Epithelial cell of esophagus (primary cell): Measurements from ENCODE around the gene SIRT6.
"Not testable (repeated sequence)": the region's sequence is repeated elsewhere in the genome, so short reads cannot be mapped to it uniquely, and the experiment has no call there.

Source experiments
- DNase-seq: peaks from one replicate; pipeline ENCODE4 v3.0.0; 2010; ENCODE audit warnings: low read depth
- H3K4me3 ChIP-seq: 2 replicates; pipeline ENCODE4 v1.5.1; 2011; ENCODE audit warnings: mild to moderate bottlenecking, low read length, control low read depth
- TF ChIP-seq, protein P1 (sequence below): IDR thresholded peaks from 2 replicates; pipeline ENCODE4 v1.5.1; 2011; ENCODE audit warnings: low read depth, mild to moderate bottlenecking, low read length, control low read depth, inconsistent platforms; ENCODE audit not compliant: insufficient read depth; ENCODE audit errors: missing control alignments

SIRT6 gene

DNA sequence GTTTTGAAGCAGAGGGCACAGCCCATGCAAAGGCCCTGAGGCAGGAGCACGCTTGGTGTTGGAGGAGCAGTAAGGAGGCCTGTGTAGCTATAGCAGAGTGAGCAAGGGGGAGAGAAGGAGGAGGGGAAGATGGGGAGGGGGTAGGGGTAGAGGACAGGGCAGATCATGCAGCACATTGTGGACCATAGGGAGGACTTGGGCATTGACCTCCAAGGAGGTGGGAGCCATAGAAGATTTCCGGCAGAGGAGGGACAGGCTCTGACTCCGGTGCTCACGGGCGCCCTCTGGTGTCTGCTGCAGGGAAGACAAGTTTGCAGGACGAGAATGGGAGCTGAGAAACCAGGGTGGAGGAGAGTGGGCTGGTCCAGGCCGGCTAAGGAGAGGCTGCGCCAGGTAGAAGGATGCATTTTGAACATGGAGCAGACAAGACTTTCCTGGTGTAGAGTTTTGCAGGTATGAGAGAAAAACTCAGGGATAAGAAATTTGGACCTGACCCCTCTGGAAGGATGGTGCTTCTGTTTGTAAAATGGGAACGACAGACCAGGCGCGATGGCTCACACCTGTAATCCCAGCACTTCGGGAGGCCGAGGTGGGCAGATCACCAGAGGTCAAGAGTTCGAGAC is 42.6 kb downstream of the SIRT6 start:
- DNase-seq = peak; percentile 72
- TF ChIP-seq, protein P1, sequence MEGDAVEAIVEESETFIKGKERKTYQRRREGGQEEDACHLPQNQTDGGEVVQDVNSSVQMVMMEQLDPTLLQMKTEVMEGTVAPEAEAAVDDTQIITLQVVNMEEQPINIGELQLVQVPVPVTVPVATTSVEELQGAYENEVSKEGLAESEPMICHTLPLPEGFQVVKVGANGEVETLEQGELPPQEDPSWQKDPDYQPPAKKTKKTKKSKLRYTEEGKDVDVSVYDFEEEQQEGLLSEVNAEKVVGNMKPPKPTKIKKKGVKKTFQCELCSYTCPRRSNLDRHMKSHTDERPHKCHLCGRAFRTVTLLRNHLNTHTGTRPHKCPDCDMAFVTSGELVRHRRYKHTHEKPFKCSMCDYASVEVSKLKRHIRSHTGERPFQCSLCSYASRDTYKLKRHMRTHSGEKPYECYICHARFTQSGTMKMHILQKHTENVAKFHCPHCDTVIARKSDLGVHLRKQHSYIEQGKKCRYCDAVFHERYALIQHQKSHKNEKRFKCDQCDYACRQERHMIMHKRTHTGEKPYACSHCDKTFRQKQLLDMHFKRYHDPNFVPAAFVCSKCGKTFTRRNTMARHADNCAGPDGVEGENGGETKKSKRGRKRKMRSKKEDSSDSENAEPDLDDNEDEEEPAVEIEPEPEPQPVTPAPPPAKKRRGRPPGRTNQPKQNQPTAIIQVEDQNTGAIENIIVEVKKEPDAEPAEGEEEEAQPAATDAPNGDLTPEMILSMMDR = peak; percentile 87
- no peak overlapping the region for H3K4me3 ChIP-seq

DNA sequence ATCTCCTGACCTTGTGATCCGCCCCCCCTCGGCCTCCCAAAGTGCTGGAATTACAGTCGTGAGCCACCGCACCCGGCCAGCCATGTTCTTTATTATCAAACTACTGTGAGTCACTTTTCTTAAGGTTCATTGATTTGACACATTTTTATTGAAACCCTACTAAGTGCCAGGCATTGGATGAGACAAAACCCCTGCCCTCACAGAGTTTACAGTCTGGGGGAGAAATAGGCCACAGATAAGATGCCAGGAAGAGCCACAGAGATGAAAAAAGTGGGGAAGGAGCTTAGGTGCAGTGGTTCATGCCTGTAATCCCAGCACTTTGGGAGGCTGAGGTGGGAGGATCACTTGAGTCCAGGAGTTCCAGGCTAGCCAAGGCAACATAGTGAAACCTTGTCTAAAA is 43.9 kb downstream of the SIRT6 start:
- TF ChIP-seq, protein P1 = no peak
- DNase-seq = no peak
- H3K4me3 ChIP-seq = no peak overlapping the region

DNA sequence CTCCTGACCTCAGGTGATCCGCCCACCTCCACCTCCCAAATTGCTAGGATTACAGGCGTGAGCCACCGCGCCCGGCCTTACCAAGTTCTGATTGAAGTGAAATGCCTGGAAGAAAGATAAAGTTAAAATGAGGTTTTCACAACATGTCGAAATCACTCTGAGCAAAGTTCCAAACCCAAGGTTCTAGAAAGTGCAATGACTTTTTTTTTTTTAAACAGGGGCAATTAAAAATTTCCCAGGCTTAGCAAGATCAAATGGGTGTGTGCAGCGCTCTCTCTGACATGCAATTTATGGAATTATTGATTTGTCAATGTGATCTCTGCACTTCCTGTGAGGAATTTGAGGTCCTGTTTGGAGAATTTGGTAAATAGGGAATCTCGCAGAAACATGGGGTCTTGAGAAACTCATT is 45.7 kb downstream of the SIRT6 start:
- TF ChIP-seq, protein P1 = no peak
- no peak overlapping the region for H3K4me3 ChIP-seq
- DNase-seq = no peak

DNA sequence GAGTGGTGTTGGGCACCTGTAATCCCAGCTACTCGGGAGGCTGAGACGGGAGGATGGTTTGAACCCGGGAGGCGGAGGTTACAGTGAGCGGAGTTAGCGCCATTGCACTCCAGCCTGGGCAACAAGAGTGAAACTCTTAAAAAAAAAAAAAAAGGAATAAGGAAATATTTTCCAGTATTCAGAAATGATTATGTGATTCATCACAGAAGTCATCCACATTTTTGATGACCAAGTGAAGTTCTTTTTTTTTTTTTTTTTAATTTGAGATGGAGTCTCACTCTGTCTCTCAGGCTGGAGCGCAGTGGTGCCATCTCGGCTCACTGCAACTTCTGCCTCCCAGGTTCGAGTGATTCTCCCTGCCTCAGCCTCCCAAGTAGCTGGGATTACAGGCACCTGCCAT is 47.0 kb downstream of the SIRT6 start:
- not testable (repeated sequence) for H3K4me3 ChIP-seq, DNase-seq

DNA sequence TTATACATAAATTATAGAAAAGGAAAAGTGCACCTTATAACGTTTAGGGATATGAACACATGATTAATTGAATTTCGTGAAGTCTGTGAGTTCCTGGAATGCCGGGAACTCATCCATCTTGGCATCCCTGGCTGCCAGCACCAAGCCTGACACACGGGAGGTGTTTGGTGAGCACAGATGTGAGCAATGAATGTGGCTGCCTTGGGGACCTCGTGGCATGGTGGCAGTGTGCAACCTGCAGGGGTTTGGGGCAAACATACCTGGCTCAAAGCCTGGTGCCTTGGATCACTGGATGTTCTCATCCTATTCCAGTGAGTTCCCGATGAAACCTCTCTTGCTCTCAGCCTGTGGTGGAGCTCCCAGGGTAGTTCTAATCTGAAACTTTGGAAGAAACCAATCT is 48.0 kb downstream of the SIRT6 start:
- DNase-seq = no peak
- H3K4me3 ChIP-seq = no peak overlapping the region
- TF ChIP-seq, protein P1 = no peak

DNA sequence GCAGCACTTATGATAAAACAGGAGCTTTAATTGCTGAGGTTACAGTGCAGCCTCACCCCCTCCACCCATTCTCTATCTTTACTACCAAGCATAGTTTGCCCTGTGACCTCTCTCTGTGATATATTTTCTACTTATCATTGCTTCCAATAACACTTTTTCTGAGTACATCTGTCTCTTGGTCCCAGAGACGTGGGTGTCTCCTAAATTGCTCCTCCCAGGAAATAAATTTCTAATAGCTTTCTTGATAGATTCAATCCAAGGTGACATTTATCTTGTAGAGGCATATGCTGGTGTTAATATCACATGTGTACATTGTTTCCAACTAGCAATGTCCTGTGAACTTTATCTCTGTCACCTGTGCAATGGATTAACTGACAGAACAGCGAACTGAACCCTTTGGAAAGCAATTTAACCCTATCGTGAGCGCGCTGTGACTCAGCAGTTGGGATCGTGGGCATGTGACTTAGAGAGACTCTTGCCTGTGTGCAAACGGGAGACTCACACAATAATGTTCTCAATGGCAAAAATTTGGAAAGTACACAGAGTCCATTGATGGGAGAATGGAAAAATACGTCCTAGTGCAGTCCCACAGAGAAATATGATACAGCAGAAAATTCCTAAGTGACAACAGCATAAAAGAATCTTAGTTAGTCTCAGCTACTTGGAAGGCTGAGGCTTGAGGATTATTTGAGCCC is 51.5 kb downstream of the SIRT6 start:
- no peak overlapping the region for H3K4me3 ChIP-seq

DNA sequence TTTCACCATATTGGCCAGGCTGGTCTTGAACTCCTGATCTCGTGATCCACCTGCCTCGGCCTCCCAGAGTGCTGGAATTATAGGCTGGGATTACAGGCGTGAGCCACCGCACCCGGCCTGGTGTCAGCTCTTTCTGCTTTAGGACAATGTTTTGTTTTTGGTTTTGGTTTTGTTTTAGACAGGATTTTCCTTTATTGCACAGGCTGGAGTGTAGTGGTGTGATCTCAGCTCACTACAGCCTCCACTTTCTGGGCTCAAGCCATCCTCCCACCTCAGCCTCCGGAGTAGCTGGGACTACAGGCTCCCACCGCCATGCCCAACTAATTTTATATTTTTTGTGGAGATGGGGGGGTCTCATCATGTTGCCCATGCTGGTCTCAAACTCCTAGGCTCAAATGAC is 53.3 kb downstream of the SIRT6 start:
- not testable (repeated sequence) for DNase-seq, H3K4me3 ChIP-seq

More for the DNA sequence above, 51.5 kb downstream of the SIRT6 start:
- TF ChIP-seq, protein P1 = no peak
- peak; percentile 75 for DNase-seq

DNA sequence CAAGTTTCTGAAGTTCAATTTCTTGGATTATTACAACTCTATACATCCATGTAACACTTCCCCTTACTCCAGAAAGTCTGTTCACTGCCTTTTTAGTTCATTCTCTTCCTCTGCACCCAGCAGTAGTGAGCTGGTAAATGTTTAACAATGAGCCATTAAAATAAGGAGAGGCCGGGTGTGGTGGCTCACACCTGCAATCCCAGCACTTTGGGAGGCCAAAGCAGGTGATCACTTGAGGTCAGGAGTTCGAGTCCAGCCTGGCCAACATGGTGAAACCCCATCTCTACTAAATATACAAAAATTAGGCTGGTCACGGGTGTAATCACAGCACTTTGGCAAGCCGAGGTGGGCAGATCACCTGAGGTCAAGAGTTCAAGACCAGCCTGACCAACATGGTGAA is 55.0 kb downstream of the SIRT6 start:
- not testable (repeated sequence) for DNase-seq, H3K4me3 ChIP-seq
